Thyroid gland (tissue), 4 donors: Measurements from ENCODE around the gene DGKD.

Experiments
- CTCF ChIP-seq, 6 experiments: fragments of 200-600 bp in 3 of 6; fragments of 450-650 bp in 3 of 6; sonication (generic) in 3 of 6; IDR thresholded peaks; one replicate each; pipeline ENCODE4 v1.5.1; 2016 to 2019; ENCODE audit warnings: antibody characterized with exemption in 6 of 6, mild to moderate bottlenecking in 2 of 6, inconsistent platforms in 1 of 6, moderate library complexity in 1 of 6
- POLR2A ChIP-seq, 2 donors: fragments of 450-650 bp; IDR thresholded peaks; one replicate each; pipeline ENCODE4 v1.6.1; 2017; ENCODE audit warnings: antibody characterized with exemption in 2 of 2, mild to moderate bottlenecking in 2 of 2, moderate library complexity in 1 of 2

- no peak for TF ChIP-seq CTCF (IDR thresholded peaks at IDR 0.05)
- no peak for TF ChIP-seq POLR2A (IDR thresholded peaks at IDR 0.05)
Observed at GRCh38 chr2:233437439-233437955, 83.2 kb downstream of the DGKD start.
